HS-27A (cell line): ENCODE results near the gene DSG3.

ENCODE experiments used
- DNase-seq: peaks from one replicate; pipeline ENCODE4 v3.0.0-alpha.2; 2012; ENCODE audit warnings: low read depth, missing footprints

DSG3 gene

DNA sequence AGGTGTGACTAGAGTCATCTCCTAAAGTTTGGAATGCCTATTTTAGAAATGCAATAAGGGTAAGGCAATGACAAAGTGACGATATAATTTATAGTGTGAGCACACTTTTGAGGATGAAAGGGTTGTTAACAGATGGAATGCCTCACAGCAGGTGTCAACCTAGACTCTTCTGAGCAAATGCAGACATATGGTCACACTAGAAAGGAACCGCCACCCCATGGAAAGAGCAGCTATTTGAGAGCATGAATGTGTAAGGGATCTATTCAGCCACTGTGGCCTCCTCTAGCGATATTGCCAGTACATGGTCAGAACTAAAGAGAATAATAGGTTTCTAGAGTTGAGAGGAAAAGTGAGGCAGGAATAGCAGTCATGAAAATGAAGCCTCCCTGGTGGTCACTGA is 68.9 kb downstream of the DSG3 start:
- DNase-seq, result no peak

DNA sequence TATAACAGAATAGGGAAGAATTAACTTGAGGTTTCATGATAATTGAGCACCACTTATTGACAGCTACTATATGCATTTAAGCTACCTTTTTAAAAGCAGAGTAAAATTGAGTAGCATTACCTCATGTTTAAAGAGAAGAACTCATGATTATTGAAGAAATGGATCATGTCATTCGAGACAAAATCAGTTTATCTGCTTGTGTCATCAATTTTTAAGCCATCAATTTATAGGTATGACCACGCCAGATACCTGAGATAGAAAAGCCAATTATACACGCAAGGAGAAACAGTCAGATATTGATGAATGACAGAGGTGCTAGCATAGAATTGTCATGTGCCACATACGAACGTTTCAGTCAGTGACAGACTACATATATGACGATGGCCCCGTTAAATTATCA is 78.8 kb downstream of the DSG3 start:
- no peak for DNase-seq
